Stimulated activated memory B cell treated with anti-CD40 and anti-IgM and Interleukin-4, amounts not matched to agents 10 μg/mL and 1 μg/mL and 100 μg/mL, for 72 hours (primary cell): ENCODE results near the gene SNX30.
"Not testable (repeated sequence)": the region's sequence is repeated elsewhere in the genome, so short reads cannot be mapped to it uniquely, and the experiment has no call there.

Experiments used
- ATAC-seq: fragments of 150-1000 bp; cut with Tn5 transposase; 2 replicates; pipeline ENCODE4 v1.10.0; 2021
- H3K27ac Mint-ChIP-seq: one replicate; pipeline ENCODE4 v1.8.0; 2022; ENCODE audit warnings: mild to moderate bottlenecking, mixed read lengths
- H3K27me3 Mint-ChIP-seq: one replicate; pipeline ENCODE4 v1.8.0; 2022; ENCODE audit warnings: mixed read lengths
- H3K36me3 Mint-ChIP-seq: one replicate; pipeline ENCODE4 v1.8.0; 2022; ENCODE audit warnings: mixed read lengths
- H3K4me1 Mint-ChIP-seq: one replicate; pipeline ENCODE4 v1.8.0; 2022; ENCODE audit warnings: mixed read lengths
- H3K4me3 Mint-ChIP-seq: one replicate; pipeline ENCODE4 v1.8.0; 2022; ENCODE audit warnings: mild to moderate bottlenecking, moderate library complexity, mixed read lengths
- H3K9me3 Mint-ChIP-seq: one replicate; pipeline ENCODE4 v1.8.0; 2022; ENCODE audit warnings: mixed read lengths

The SNX30 gene

DNA sequence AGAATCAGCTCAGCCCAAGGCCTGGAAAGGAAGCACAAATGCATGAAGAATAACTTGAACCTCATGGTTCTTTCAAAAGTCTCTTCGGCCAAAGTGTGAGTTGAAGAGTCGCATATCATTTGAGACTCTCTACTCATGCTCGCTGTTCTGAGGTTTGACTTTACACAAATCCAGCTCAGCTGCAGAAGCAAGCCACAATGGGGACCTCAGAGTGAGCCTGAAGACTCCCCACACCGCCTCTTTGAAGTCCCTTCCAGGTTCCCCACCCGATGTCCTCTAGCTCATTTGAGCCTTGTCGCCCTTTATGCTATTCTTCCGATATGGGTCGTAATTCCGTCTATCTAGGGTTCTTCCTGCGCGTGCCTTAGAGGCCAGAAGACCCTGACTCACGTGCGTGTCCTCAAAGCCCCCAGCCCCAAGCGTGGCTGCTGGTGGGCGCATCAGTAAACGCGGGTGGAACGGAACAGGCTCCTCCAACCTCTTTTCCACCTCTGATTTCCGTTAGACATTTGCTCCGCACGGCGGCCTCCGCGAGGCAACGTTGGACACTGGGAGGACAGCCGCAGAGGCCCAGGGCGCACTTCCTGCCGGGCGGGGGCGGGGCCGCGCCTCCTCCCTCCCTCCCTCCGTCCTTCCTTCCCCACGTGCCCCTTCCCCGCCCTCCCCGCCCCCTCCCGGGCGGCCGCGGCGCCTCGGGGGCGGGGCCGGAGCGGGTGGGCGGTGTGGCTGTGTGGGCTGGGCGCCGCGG, at the start of gene SNX30:
SNX30 (plus strand) TSS at position 745 of the 748 bp plus-strand sequence. CDS start 242 bp downstream, outside the sequence.
- Mint-ChIP-seq H3K9me3 (no peaks in the 10 kb centered on the region), H3K27ac (peak within 1 kb of the TSS; percentile 88), H3K36me3 (no peaks in the 10 kb centered on the region), H3K4me3 (peak within 1 kb of the TSS; percentile 88), H3K27me3 (no peaks in the 10 kb centered on the region), H3K4me1 (peaks cover 41% of the 10 kb centered on the region)
- ATAC-seq: peak; percentile 94

GRCh38 chr9:112703304-112703703, 47.3 kb upstream of the SNX30 start:
- Mint-ChIP-seq H3K27ac (no peak overlapping the region), H3K4me3 (no peak overlapping the region)
- no peak for ATAC-seq

GRCh38 chr9:112705768-112706427, 44.7 kb upstream of the SNX30 start:
- H3K27ac Mint-ChIP-seq: no peak overlapping the region
- peaks cover 19% of the 10 kb centered on the region for H3K4me1 Mint-ChIP-seq
- no peaks in the 10 kb centered on the region for H3K9me3 Mint-ChIP-seq
- peaks cover 44% of the 10 kb centered on the region for H3K36me3 Mint-ChIP-seq
- ATAC-seq: no peak
- H3K27me3 Mint-ChIP-seq: no peaks in the 10 kb centered on the region
- no peak overlapping the region for H3K4me3 Mint-ChIP-seq

More at GRCh38 chr9:112703304-112703703, 47.3 kb upstream of the SNX30 start:
- Mint-ChIP-seq H3K36me3 (peaks cover 34% of the 10 kb centered on the region), H3K9me3 (no peaks in the 10 kb centered on the region), H3K4me1 (peaks cover 17% of the 10 kb centered on the region), H3K27me3 (no peaks in the 10 kb centered on the region)

DNA sequence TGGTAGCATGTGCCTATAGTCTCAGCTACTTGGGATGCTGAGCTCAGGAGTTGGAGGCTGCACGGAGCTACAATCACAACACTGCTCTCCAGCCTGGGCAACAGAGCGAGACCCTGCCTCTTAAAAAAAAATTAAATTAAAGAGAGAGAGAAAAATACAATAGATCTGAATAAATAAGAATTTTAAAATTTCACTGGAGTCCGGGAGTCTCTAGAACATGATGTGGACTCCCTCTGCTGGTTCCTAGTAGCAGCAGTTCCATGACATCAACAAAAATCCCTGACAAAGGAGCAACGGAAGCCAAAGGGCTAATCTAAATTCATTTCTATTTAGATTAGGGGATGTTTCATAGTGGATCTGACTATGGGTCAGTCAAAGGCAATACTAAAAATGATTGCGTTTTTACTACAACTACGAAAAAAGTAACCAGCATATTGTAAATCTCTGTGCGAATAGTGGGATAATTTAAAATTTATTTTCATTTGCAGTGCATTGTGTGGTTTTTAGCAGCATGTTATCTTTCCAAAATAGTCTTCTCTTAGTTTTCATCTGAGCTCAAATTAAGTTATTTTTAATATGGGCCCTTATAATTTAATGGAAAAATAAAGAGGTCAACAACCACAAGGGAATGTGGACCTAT, 39.4 kb upstream of the SNX30 start:
- no peaks in the 10 kb centered on the region for H3K9me3 Mint-ChIP-seq
- H3K27me3 Mint-ChIP-seq: no peaks in the 10 kb centered on the region
- peaks cover 26% of the 10 kb centered on the region for H3K4me1 Mint-ChIP-seq
- no peak for ATAC-seq
- no peak overlapping the region for H3K4me3 Mint-ChIP-seq
- no peak overlapping the region for H3K27ac Mint-ChIP-seq
- peaks cover 46% of the 10 kb centered on the region for H3K36me3 Mint-ChIP-seq

DNA sequence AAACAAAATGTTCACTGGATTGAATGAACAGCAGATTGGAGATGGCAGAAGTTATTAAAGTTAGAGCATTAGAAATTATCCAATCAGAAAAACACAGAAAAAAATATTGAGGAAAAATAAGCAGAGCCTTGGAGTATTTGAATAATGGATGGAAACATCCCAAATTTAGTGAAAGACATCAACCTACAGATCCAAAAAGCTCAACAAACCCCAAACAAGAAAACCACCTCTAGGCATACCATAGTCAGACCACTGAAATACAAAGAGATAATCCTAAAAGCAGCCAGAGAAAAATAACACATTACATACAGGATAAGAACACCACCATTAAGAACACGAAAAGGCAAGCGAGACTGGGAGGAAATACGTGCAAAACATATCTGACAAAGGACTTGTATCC, 37.9 kb upstream of the SNX30 start:
- Mint-ChIP-seq H3K27ac (no peak overlapping the region), H3K36me3 (peaks cover 40% of the 10 kb centered on the region), H3K9me3 (no peaks in the 10 kb centered on the region), H3K4me3 (no peak overlapping the region), H3K4me1 (peaks cover 32% of the 10 kb centered on the region), H3K27me3 (no peaks in the 10 kb centered on the region)
- ATAC-seq: no peak

- Mint-ChIP-seq H3K27me3 (no peaks in the 10 kb centered on the region), H3K4me1 (peaks cover 18% of the 10 kb centered on the region), H3K4me3 (peak within 1 kb of the TSS; percentile 99), H3K27ac (peak within 1 kb of the TSS; percentile 91), H3K9me3 (no peaks in the 10 kb centered on the region), H3K36me3 (peaks cover 13% of the 10 kb centered on the region)
- ATAC-seq: peak; percentile 99
Observed at GRCh38 chr9:112717661-112718331, 32.8 kb upstream of the SNX30 start, which contains the start of gene INIP. Gene INIP (minus strand): TSS chr9:112718117. CDS start chr9:112716485, 1,632 bp downstream.

DNA sequence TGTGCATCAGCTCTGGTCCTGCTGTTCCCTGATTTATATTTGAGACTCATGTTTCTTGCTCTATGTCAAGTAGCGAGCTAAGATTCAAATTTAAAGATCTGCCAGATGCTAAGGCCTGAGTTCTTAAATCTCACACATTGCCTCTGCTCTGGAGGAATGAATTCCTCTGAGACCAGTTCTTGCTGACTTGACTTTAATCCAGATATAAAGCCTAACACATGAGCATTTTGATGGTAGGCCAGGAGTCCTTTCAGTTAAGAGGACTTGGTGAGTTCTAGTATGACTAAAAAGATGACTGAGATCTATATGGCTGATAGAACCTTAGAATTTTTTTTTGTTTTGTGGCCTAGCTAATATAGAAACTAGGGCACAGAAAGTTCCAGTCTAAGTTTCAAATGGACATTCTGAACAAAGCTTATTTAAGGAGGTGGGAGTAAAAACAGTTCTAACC, 31.3 kb upstream of the SNX30 start:
- Mint-ChIP-seq H3K36me3 (peaks cover 2% of the 10 kb centered on the region), H3K4me1 (peaks cover 8% of the 10 kb centered on the region), H3K9me3 (no peaks in the 10 kb centered on the region), H3K27me3 (no peaks in the 10 kb centered on the region), H3K4me3 (no peak overlapping the region), H3K27ac (no peak overlapping the region)
- ATAC-seq: no peak

DNA sequence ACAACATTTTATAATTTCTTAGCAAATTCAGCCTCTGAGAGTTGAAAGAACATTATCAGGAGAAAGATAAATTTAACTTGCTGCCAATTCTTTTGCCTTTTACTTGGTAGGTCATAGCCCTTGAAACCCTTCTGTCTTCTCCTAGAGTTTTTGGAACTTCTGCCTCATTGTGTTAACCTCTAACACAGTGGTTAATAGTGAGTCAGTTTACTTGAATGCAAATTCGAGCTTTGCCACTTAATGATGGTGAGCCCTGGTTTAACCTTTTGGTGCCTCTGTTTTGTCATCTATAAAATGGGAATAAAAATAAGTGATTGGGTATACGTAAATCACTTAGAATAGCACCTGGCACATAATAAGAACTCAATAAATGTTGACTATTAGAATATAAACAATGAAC, 30.9 kb upstream of the SNX30 start:
- H3K4me1 Mint-ChIP-seq: peaks cover 6% of the 10 kb centered on the region
- no peak overlapping the region for H3K27ac Mint-ChIP-seq
- no peaks in the 10 kb centered on the region for H3K36me3 Mint-ChIP-seq
- no peak overlapping the region for H3K4me3 Mint-ChIP-seq
- no peak for ATAC-seq
- H3K9me3 Mint-ChIP-seq: no peaks in the 10 kb centered on the region
- H3K27me3 Mint-ChIP-seq: no peaks in the 10 kb centered on the region

DNA sequence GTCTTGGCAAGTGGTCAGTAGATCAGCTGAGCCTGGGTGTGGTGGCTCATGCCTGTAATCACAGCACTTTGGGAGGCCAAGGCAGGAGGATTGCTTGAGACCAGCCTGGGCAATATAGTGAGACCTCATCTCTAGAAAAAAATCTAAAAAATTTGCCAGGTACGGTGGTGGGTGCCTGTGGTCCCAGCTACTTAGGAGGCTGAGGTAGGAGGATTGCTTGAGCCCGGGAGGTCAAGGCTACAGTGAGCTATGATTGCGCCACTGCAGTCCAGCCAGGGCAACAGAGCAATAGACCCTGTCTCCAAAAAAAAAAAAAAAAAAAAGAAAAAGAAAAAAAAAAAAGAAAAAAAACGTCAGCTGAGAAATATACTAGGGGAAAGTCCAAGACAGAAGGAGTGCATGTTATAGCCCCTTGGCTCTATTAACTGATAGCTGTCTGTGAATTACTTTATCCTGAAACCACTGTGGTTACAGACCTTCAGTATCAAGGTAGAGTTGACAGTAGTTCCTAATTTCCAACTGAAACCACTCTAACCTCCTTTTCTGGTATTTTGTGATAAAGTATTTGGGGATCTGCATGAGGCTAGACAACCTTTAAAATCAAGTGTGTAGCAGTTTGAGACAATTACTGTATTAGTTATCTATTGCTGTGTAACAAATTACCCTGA, 30.3 kb upstream of the SNX30 start:
- Mint-ChIP-seq H3K4me1 (peaks cover 6% of the 10 kb centered on the region), H3K27ac (no peak overlapping the region), H3K36me3 (no peaks in the 10 kb centered on the region), H3K9me3 (no peaks in the 10 kb centered on the region), H3K27me3 (no peaks in the 10 kb centered on the region), H3K4me3 (no peak overlapping the region)
- ATAC-seq: no peak

GRCh38 chr9:112722749-112723148, 27.8 kb upstream of the SNX30 start:
- not testable (repeated sequence) for H3K9me3 Mint-ChIP-seq, ATAC-seq
- peaks cover 21% of the 10 kb centered on the region for H3K4me1 Mint-ChIP-seq

DNA sequence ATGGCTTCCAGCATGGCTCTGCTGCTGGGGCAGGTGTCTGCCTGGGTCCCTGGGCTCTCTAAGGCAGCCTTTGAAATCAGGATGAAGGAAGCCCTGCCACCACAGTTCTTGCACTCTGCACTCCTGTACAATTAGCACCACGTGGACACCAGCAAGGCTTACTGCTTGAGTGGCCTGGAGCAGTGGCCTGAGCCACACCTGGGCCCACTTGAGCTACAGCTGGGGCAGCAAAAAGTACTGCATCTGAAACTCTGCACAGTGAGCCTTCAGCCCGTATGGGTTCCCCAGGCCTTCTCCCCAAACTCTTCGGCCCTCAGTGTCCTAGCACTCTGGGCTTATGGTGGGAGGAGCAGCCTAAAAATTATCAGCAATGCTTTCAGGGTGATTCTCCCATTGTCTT, 24.6 kb upstream of the SNX30 start:
- no peak for ATAC-seq
- Mint-ChIP-seq H3K4me1 (peaks cover 21% of the 10 kb centered on the region), H3K36me3 (no peaks in the 10 kb centered on the region), H3K9me3 (no peaks in the 10 kb centered on the region), H3K27ac (peak overlapping the region; percentile 64), H3K4me3 (no peak overlapping the region), H3K27me3 (no peaks in the 10 kb centered on the region)

More at GRCh38 chr9:112722749-112723148, 27.8 kb upstream of the SNX30 start:
- not testable (repeated sequence) for H3K4me3 Mint-ChIP-seq, H3K36me3 Mint-ChIP-seq, H3K27ac Mint-ChIP-seq, H3K27me3 Mint-ChIP-seq

DNA sequence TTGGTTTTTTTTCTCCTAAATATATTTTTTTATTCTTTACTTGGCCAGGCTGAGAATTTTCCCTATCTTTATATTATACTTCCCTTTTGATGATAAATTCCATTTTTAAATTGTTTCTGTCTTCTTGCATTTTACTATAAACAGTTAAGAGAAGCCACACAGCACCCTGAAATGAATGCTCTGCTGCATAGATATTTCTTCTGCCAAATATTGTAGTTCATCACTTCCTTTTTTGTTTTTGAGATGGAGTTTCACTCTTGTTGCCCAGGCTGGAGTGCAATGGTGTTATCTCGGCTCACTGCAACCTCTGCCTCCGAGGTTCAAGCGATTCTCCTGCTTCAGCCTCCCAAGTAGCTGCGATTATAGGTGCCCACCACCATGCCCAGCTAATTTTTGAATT, 24.1 kb upstream of the SNX30 start:
- H3K4me1 Mint-ChIP-seq: peaks cover 21% of the 10 kb centered on the region
- peak overlapping the region; percentile 64 for H3K27ac Mint-ChIP-seq
- H3K4me3 Mint-ChIP-seq: no peak overlapping the region
- peak; percentile 76 for ATAC-seq
- H3K36me3 Mint-ChIP-seq: no peaks in the 10 kb centered on the region
- H3K9me3 Mint-ChIP-seq: no peaks in the 10 kb centered on the region
- no peaks in the 10 kb centered on the region for H3K27me3 Mint-ChIP-seq

DNA sequence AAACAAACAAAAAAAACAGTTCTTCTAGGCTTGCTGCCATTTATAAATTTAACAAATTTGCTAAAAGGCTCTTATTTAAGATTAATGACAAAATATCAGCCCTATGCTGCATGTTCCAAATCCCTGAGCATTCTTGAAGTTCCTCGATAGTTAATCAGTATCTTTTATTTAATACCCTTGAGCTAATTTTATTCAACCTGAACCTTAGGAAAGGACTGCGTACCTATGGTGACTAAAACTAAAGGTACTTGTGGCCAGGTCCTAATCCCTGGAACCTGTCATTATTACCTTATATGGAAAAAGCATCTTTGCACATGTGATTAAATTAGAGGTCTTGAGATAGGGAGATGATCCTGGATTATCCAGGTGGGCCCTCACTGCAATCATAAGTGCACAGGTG, 22.2 kb upstream of the SNX30 start:
- no peak for ATAC-seq
- H3K4me1 Mint-ChIP-seq: peaks cover 21% of the 10 kb centered on the region
- no peak overlapping the region for H3K4me3 Mint-ChIP-seq
- H3K36me3 Mint-ChIP-seq: no peaks in the 10 kb centered on the region
- H3K9me3 Mint-ChIP-seq: no peaks in the 10 kb centered on the region
- H3K27me3 Mint-ChIP-seq: no peaks in the 10 kb centered on the region
- H3K27ac Mint-ChIP-seq: no peak overlapping the region

- no peaks in the 10 kb centered on the region for H3K9me3 Mint-ChIP-seq
- H3K27me3 Mint-ChIP-seq: no peaks in the 10 kb centered on the region
- H3K36me3 Mint-ChIP-seq: no peaks in the 10 kb centered on the region
- no peak overlapping the region for H3K27ac Mint-ChIP-seq
- H3K4me1 Mint-ChIP-seq: peaks cover 6% of the 10 kb centered on the region
- no peak overlapping the region for H3K4me3 Mint-ChIP-seq
- ATAC-seq: no peak
Observed at GRCh38 chr9:112731971-112732370, 18.6 kb upstream of the SNX30 start.

DNA sequence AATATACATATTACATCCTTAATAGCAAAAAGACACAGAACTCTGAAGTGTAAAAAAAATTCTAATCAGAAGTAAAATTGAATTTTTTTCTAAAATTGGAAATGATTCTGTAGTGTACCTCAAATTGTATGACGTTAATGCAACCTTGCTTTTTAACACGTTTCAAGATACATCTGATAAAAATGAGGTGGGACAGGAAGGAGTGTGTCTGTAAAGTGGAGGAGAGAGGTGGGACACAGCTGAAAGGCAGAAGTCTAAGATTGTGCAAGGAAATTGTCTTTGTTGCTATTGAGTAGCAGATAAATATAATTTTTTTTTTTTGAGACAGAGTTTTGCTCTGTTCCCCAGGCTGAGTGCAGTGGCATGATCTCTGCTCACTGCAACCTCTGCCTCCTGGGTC, 15.7 kb upstream of the SNX30 start:
- Mint-ChIP-seq H3K27me3 (peaks cover 23% of the 10 kb centered on the region), H3K9me3 (no peaks in the 10 kb centered on the region), H3K27ac (no peak overlapping the region), H3K4me1 (peaks cover 6% of the 10 kb centered on the region), H3K36me3 (no peaks in the 10 kb centered on the region), H3K4me3 (no peak overlapping the region)
- ATAC-seq: no peak
